Measurements from ENCODE around the gene MAG. TPM values are rescaled to one million over a fixed set of nuclear protein-coding genes. Genes with fewer than 3 reads are reported as not detected.

Gene MAG
- total RNA-seq, 5 donors from 2014 or later (not counting 1 experiment from before 2014, with no cell fraction given): 0.16 to 0.19 TPM; not detected in 3

DNA sequence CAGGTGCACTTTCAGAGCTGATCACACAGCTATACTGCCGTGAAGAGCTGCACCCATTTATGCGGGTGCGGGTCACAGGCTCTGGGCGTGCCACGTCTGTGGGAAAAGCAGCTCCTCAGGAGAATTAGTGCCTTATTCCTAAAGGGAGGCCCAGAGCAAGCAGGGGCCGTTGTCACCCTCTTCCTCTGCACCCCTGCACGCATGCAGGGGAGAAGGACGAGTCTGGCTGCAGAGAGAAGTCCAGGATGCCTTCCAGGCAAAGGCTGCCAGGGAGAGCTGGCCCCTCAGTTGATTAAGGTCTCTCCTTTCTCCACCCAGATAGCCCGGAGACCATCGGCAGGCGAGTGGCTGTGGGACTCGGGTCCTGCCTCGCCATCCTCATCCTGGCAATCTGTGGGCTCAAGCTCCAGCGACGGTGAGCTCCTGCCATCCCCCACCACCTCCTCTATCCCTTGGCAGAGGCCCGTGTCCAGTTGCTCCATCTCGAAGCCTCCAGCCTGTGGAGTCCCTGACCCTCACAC, 52.6 kb downstream of the MAG start:
- Histone ChIP-seq H3K36me3 (ENCODE audit: control insufficient read depth in 2 of 2, extremely low read depth in 1 of 2, insufficient read depth in 1 of 2, low read length in 1 of 2) (no peaks in the 10 kb centered on the region), H3K4me1 (ENCODE audit: control insufficient read depth in 1 of 2, extremely low read depth in 1 of 2, insufficient read depth in 2 of 2, low read length in 2 of 2) (peaks cover 11 to 28% of the 10 kb centered on the region in 2 experiments), H3K27ac (ENCODE audit: low read length) (no peak overlapping the region), H3K9me3 (no peaks in the 10 kb centered on the region), H3K27me3 (replicated peaks in 1 of 2; ENCODE audit: control insufficient read depth in 2 of 2, extremely low read depth in 1 of 2, insufficient read depth in 2 of 2, low read length in 1 of 2) (peaks cover 0 to 41% of the 10 kb centered on the region in 2 experiments), H3K4me3 (ENCODE audit: control insufficient read depth in 1 of 2, extremely low read depth in 1 of 2, low read length in 1 of 2) (no peak overlapping the region)
- no peaks in the 10 kb centered on the region for H3K9me3 Mint-ChIP-seq
- H3K36me3 Mint-ChIP-seq: no peaks in the 10 kb centered on the region
- no peak for DNase-seq
- POLR2A ChIA-PET: interaction anchor here in 1 of 2 donors (0.7 kb wide), 1 partner anchor 117 kb away, joined by 3 read pairs; no protein-coding TSS in a partner anchor
- peak overlapping the region in 1 of 3 donors; percentile 3 for H3K4me3 Mint-ChIP-seq
- peaks cover 0 to 8% of the 10 kb centered on the region in 2 donors for H3K27me3 Mint-ChIP-seq
- no peak overlapping the region for H3K27ac Mint-ChIP-seq
- ATAC-seq (replicated peaks in 1 of 4): no peak
- CTCF ChIA-PET: interaction anchor here in 1 of 2 donors (0.6 kb wide), 1 partner anchor 93 kb away, joined by 3 read pairs; no protein-coding TSS in a partner anchor
- 83% methylated on average over 15 of the region's 17 CpGs for WGBS (ENCODE audit: insufficient coverage)
- peaks cover 23 to 33% (median 26%) of the 10 kb centered on the region in 3 donors for H3K4me1 Mint-ChIP-seq

DNA sequence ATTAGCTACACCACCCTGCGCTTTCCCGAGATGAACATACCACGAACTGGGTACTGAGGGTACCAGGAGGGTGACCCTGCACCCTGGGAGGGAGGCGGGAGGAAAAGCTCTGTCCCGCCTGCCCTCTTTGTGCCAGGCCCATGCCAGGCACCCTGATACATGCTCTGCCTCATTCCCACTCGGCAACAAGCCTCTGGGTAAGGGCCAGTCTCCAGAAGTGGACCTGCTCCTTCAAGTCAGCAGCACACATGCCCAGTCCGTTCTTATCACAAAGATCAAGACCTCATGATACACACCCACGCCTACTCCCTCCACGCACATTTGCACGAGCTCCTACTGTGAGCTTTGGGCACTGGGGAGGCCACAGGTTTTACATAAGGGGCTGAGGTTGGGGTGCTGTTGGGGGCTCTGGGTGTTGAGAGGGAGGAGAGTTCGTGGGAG, 53.7 kb downstream of the MAG start:
- peaks cover 0 to 43% of the 10 kb centered on the region in 2 experiments for H3K27me3 ChIP-seq (replicated peaks in 1 of 2; ENCODE audit: control insufficient read depth in 2 of 2, extremely low read depth in 1 of 2, insufficient read depth in 2 of 2, low read length in 1 of 2)
- CTCF ChIA-PET: interaction anchor here in 1 of 2 donors (0.5 kb wide), 1 partner anchor 9 kb away, joined by 4 read pairs; no protein-coding TSS in a partner anchor
- no peak overlapping the region for H3K27ac Mint-ChIP-seq
- no peaks in the 10 kb centered on the region for H3K36me3 ChIP-seq (ENCODE audit: control insufficient read depth in 2 of 2, extremely low read depth in 1 of 2, insufficient read depth in 1 of 2, low read length in 1 of 2)
- DNase-seq (no peak), ATAC-seq (replicated peaks in 1 of 4) (no peak)
- POLR2A ChIA-PET: no interaction called here
- no peak overlapping the region for H3K27ac ChIP-seq (ENCODE audit: low read length)
- WGBS (ENCODE audit: insufficient coverage): 79% methylated on average over 7 of the region's 11 CpGs
- peaks cover 23 to 35% (median 26%) of the 10 kb centered on the region in 3 donors for H3K4me1 Mint-ChIP-seq
- peaks cover 0 to 8% of the 10 kb centered on the region in 2 donors for H3K27me3 Mint-ChIP-seq
- peaks cover 11 to 28% of the 10 kb centered on the region in 2 experiments for H3K4me1 ChIP-seq (ENCODE audit: control insufficient read depth in 1 of 2, extremely low read depth in 1 of 2, insufficient read depth in 2 of 2, low read length in 2 of 2)
- peak overlapping the region in 1 of 3 donors; percentile 74 for H3K4me3 Mint-ChIP-seq
- H3K36me3 Mint-ChIP-seq: no peaks in the 10 kb centered on the region
- H3K9me3 ChIP-seq: no peaks in the 10 kb centered on the region
- H3K4me3 ChIP-seq (ENCODE audit: control insufficient read depth in 1 of 2, extremely low read depth in 1 of 2, low read length in 1 of 2): no peak overlapping the region
- H3K9me3 Mint-ChIP-seq: no peaks in the 10 kb centered on the region

DNA sequence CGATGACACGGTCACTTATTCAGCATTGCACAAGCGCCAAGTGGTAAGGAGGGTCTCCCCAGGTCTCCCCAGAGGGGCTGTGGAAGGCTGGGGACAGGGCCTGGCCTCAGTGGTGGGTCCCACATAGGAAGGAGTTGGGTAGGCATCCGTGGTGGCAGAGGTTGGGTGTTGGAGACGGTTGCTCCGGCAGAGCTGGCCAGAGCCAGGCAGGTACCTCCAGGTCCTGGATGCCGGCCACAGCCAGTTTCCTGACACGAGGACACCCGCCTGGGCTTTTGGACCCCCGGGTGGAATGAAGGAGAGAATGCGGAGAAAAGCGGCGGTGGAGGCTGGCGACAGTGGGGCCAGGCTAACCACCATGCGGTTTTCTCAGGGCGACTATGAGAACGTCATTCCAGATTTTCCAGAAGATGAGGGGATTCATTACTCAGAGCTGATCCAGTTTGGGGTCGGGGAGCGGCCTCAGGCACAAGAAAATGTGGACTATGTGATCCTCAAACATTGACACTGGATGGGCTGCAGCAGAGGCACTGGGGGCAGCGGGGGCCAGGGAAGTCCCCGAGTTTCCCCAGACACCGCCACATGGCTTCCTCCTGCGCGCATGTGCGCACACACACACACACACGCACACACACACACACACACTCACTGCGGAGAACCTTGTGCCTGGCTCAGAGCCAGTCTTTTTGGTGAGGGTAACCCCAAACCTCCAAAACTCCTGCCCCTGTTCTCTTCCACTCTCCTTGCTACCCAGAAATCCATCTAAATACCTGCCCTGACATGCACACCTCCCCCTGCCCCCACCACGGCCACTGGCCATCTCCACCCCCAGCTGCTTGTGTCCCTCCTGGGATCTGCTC, 54.5 kb downstream of the MAG start:
- peak overlapping the region; percentile 53 to 75 for H3K27ac Mint-ChIP-seq
- H3K27ac ChIP-seq (ENCODE audit: low read length): no peak overlapping the region
- no peaks in the 10 kb centered on the region for H3K9me3 ChIP-seq
- POLR2A ChIA-PET: interaction anchor here in 1 of 2 donors (0.7 kb wide), 1 partner anchor 193 kb away, joined by 3 read pairs; no protein-coding TSS in a partner anchor
- H3K9me3 Mint-ChIP-seq: no peaks in the 10 kb centered on the region
- WGBS (ENCODE audit: insufficient coverage): 34% methylated on average over 27 of the region's 28 CpGs
- H3K27me3 Mint-ChIP-seq: peaks cover 0 to 8% of the 10 kb centered on the region in 2 donors
- peaks cover 23 to 35% (median 26%) of the 10 kb centered on the region in 3 donors for H3K4me1 Mint-ChIP-seq
- CTCF ChIA-PET: interaction anchor here in 1 of 2 donors (0.5 kb wide), 1 partner anchor 8 kb away, joined by 4 read pairs; no protein-coding TSS in a partner anchor
- no peaks in the 10 kb centered on the region for H3K36me3 ChIP-seq (ENCODE audit: control insufficient read depth in 2 of 2, extremely low read depth in 1 of 2, insufficient read depth in 1 of 2, low read length in 1 of 2)
- H3K4me1 ChIP-seq (ENCODE audit: control insufficient read depth in 1 of 2, extremely low read depth in 1 of 2, insufficient read depth in 2 of 2, low read length in 2 of 2): peaks cover 11 to 28% of the 10 kb centered on the region in 2 experiments
- peak overlapping the region; percentile 35 to 74 (median 65) for H3K4me3 Mint-ChIP-seq
- DNase-seq: peak; percentile 29 to 86 (median 71)
- no peaks in the 10 kb centered on the region for H3K36me3 Mint-ChIP-seq
- peak; percentile 64 to 79 (median 68) for ATAC-seq (replicated peaks in 1 of 4)
- peaks cover 0 to 43% of the 10 kb centered on the region in 2 experiments for H3K27me3 ChIP-seq (replicated peaks in 1 of 2; ENCODE audit: control insufficient read depth in 2 of 2, extremely low read depth in 1 of 2, insufficient read depth in 2 of 2, low read length in 1 of 2)
- H3K4me3 ChIP-seq (ENCODE audit: control insufficient read depth in 1 of 2, extremely low read depth in 1 of 2, low read length in 1 of 2): peak overlapping the region in 1 of 2 donors; percentile 2

DNA sequence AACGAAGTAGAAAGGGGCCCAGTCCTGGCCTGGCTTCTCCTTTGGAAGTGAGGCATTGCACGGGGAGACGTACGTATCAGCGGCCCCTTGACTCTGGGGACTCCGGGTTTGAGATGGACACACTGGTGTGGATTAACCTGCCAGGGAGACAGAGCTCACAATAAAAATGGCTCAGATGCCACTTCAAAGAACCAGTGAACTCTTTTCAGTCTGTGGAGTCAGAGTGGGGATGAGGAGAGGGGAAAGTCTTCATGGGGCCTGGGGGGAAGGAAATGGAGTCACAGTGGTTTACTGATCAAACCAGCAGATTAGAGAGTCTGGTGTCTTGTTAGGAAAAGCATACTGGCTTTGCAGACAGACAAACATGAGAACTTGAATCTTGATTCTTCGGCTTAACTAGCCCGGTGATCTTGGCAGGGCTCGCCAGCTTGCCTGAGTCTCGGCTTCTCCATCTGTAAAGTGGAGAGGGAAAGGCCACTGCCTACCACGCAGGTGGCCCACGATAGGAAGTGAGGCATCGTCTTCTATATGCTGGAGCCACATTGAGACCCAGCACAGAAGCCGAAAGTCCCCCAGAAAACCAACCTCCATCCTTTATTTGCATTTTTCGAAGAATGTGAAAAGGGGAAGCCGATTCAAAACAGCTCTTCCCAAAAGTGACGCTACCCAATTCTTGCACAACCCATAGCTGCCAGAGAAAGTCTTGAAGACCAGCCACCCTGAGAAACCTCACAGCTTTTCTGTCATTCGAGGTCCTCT, 55.4 kb downstream of the MAG start, which contains the start of gene FFAR1:
Gene FFAR1 (plus strand): TSS at position 732 of the 759 bp plus-strand sequence. CDS start 3,650 bp downstream, outside the sequence.
- peak; percentile 68 to 79 (median 68) for ATAC-seq (replicated peaks in 1 of 4)
- 19% methylated on average over 13 of the region's 18 CpGs for WGBS (ENCODE audit: insufficient coverage)
- POLR2A ChIA-PET: interaction anchor here in 1 of 2 donors (0.7 kb wide), 1 partner anchor 193 kb away, joined by 3 read pairs; no protein-coding TSS in a partner anchor

DNA sequence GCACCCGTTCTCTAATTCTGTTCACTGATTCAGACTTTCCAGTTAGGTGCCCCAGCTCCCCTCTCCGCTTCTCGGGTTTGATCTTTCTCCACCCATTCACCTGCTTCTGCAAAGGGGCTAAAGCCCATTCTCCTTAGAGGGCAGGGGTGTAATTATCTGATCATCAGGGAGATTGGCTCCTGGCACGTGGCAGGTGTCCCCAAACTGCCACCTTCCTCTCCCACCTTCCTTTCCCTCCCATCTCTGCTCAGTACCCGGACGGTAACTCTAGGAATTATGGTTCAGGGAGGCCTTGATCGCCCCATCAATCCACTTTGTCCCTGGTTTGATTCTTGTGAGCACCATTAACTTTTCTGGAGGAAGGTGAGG, 56.0 kb downstream of the MAG start:
- no peaks in the 10 kb centered on the region for H3K9me3 Mint-ChIP-seq
- H3K27ac ChIP-seq (ENCODE audit: low read length): no peak overlapping the region
- H3K27me3 Mint-ChIP-seq: peaks cover 0 to 12% of the 10 kb centered on the region in 2 donors
- ChIA-PET POLR2A (no interaction called here), CTCF (interaction anchor here in 1 of 2 donors (0.6 kb wide), 1 partner anchor 92 kb away, joined by 3 read pairs; no protein-coding TSS in a partner anchor)
- no peak overlapping the region for H3K4me3 ChIP-seq (ENCODE audit: control insufficient read depth in 1 of 2, extremely low read depth in 1 of 2, low read length in 1 of 2)
- peaks cover 11 to 32% of the 10 kb centered on the region in 2 experiments for H3K4me1 ChIP-seq (ENCODE audit: control insufficient read depth in 1 of 2, extremely low read depth in 1 of 2, insufficient read depth in 2 of 2, low read length in 2 of 2)
- 73% methylated on average over 4 of the region's 7 CpGs for WGBS (ENCODE audit: insufficient coverage)
- H3K27me3 ChIP-seq (replicated peaks in 1 of 2; ENCODE audit: control insufficient read depth in 2 of 2, extremely low read depth in 1 of 2, insufficient read depth in 2 of 2, low read length in 1 of 2): peaks cover 0 to 41% of the 10 kb centered on the region in 2 experiments
- H3K4me3 Mint-ChIP-seq: peak overlapping the region; percentile 35 to 74 (median 65)
- peaks cover 28 to 39% (median 29%) of the 10 kb centered on the region in 3 donors for H3K4me1 Mint-ChIP-seq
- ATAC-seq (replicated peaks in 1 of 4) (no peak), DNase-seq (no peak)
- H3K36me3 ChIP-seq (ENCODE audit: control insufficient read depth in 2 of 2, extremely low read depth in 1 of 2, insufficient read depth in 1 of 2, low read length in 1 of 2): no peaks in the 10 kb centered on the region
- H3K36me3 Mint-ChIP-seq: no peaks in the 10 kb centered on the region
- peak overlapping the region in 1 of 2 donors; percentile 75 for H3K27ac Mint-ChIP-seq
- H3K9me3 ChIP-seq: no peaks in the 10 kb centered on the region

More for the DNA sequence above, 55.4 kb downstream of the MAG start, which contains the start of gene FFAR1:
- Mint-ChIP-seq H3K4me1 (peaks cover 23 to 35% (median 26%) of the 10 kb centered on the region in 3 donors), H3K36me3 (no peaks in the 10 kb centered on the region), H3K9me3 (no peaks in the 10 kb centered on the region), H3K27ac (peak within 1 kb of the TSS; percentile 53 to 75), H3K4me3 (peak within 1 kb of the TSS; percentile 35 to 74 (median 65)), H3K27me3 (peaks cover 0 to 8% of the 10 kb centered on the region in 2 donors)
- Histone ChIP-seq H3K27me3 (replicated peaks in 1 of 2; ENCODE audit: control insufficient read depth in 2 of 2, extremely low read depth in 1 of 2, insufficient read depth in 2 of 2, low read length in 1 of 2) (peaks cover 0 to 40% of the 10 kb centered on the region in 2 experiments), H3K4me1 (ENCODE audit: control insufficient read depth in 1 of 2, extremely low read depth in 1 of 2, insufficient read depth in 2 of 2, low read length in 2 of 2) (peaks cover 11 to 28% of the 10 kb centered on the region in 2 experiments), H3K27ac (ENCODE audit: low read length) (no peak within 1 kb of the TSS), H3K36me3 (ENCODE audit: control insufficient read depth in 2 of 2, extremely low read depth in 1 of 2, insufficient read depth in 1 of 2, low read length in 1 of 2) (no peaks in the 10 kb centered on the region), H3K9me3 (no peaks in the 10 kb centered on the region), H3K4me3 (ENCODE audit: control insufficient read depth in 1 of 2, extremely low read depth in 1 of 2, low read length in 1 of 2) (peak within 1 kb of the TSS in 1 of 2 donors; percentile 41)
- DNase-seq: peak in 18 of 35 experiments; percentile 14 to 65 (median 27)
- CTCF ChIA-PET: interaction anchor here in 1 of 2 donors (0.6 kb wide), 1 partner anchor 91 kb away, joined by 3 read pairs; no protein-coding TSS in a partner anchor
